GM19351 (cell line): Measurements from ENCODE around the gene STRBP.
"Not testable (repeated sequence)": the region's sequence is repeated elsewhere in the genome, so short reads cannot be mapped to it uniquely, and the experiment has no call there.

Source experiments
- ATAC-seq: cut with Tn5 transposase; IDR thresholded peaks from one replicate; pipeline ENCODE4 v1.9.1; 2021; ENCODE audit warnings: mild to moderate bottlenecking, moderate library complexity; ENCODE audit not compliant: unreplicated experiment

STRBP gene

DNA sequence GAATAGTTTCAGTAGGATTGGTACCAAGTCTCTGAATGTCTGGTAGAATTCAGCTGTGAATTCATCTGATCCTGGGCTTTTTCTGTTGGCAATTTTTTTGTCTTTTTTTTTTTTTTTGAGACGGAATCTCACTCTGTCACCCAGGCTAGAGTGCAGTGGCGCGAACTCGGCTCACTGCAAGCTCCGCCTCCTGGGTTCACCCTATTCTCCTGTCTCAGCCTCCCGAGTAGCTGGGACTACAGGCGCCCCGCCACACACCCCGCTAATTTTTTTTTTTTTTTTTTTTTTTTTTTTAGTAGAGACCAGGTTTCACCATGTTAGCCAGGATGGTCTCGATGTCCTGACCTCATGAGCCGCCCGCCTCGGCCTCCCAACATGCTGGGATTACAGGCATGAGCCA is 67.9 kb downstream of the STRBP start:
- ATAC-seq: not testable (repeated sequence)

GRCh38 chr9:123196124-123196523 is 72.3 kb downstream of the STRBP start:
- ATAC-seq: no peak

- ATAC-seq: no peak
Measured at GRCh38 chr9:123194023-123194422, 74.4 kb downstream of the STRBP start.

- no peak for ATAC-seq
Measured at GRCh38 chr9:123191680-123192079, 76.7 kb downstream of the STRBP start.

DNA sequence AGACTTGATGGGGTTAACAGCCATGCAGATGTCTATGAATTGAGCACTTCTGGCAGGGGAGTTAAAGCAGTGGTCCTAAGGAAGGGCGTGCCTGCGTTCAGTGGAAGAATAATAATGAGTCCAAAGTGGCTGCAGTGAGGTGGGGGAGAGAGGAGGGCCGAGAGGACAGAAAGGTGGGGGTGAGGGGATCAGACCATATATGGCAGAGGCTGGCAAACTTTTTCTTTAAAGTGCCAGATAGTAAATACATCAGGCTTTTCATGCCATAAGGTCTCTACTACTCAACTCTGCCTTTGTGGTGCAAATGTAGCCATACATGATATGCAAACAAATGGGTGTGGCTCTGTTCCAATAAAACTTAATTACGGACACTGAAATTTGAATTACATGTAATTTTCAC is 77.1 kb downstream of the STRBP start:
- no peak for ATAC-seq

DNA sequence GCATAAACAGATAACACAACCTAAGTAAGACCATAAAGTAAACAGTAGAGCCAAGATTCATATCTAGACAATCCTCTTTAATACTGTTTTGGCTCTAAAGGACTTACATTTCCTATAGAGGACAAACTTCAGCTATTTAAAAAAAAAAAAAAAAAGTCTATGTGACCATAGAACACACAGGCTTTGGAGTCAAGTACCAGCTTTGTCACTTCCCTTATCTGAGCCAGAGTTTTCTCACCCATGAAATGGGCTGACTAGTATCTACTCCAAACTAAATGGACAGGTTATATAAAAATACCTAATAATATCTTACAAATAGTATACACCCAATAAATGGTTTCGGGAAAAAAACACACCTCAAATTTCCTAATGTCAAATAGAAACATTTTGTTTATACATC is 81.3 kb downstream of the STRBP start:
- ATAC-seq: no peak

GRCh38 chr9:123186029-123186428 is 82.4 kb downstream of the STRBP start:
- ATAC-seq: not testable (repeated sequence)

DNA sequence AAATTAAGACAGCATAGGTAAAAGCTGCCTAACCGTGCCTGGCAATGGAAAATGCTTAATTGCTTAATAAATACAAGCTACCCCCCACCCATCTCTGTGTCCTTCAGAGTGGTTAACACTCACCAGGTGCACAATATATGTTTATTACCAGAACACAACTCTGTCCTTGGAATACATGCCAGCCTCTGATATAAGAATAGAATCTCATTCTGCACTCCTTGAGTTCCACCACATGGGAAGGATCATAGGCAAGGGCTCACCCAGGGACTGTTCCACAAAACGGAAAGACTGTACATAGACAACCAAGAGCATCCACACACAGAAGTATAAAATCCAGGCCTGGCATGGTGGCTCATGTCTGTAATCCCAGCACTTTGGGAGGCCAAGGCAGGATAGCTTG is 91.4 kb downstream of the STRBP start:
- no peak for ATAC-seq

DNA sequence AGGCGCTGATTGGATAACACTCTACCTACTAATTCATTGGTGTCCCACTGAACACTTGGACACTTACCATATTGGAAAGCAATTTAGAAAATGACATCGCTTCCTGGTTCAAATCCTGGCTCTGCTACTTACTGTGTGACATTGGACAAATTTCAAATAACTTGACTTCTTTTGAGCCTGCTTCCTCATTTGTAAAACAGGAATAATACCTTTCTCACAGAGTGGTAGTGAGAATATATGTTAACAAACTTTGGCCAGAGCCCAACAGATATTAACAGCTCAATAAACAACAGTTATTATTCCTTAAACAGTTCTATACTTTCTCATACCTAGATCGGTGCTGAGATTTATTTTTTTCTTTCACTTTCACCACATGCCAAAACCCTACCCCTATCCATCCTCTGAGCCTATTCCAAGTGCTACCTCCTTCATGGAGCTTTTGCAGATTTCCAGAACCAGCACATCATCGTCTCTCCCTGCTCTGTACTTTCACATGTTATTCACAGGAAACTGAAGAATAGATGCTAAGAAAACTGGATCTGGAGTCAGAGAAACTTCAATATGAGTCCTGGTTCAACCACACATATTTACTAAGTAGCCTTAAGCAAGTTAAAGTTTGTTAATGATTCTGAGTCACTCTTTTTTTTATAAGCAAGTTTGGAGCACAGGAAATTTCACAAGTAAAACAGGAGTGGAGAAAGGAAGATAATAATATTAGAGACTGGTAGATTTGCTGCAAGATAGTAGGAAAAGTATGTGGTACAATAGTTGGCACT is 92.3 kb downstream of the STRBP start:
- no peak for ATAC-seq

GRCh38 chr9:123174887-123175518 is 93.4 kb downstream of the STRBP start:
- ATAC-seq: peak; percentile 99

- no peak for ATAC-seq
Measured at GRCh38 chr9:123174079-123174478, 94.3 kb downstream of the STRBP start.

- ATAC-seq: no peak
Measured at GRCh38 chr9:123169926-123170325, 98.5 kb downstream of the STRBP start.

- no peak for ATAC-seq
Measured at GRCh38 chr9:123168586-123168985, 99.8 kb downstream of the STRBP start.

DNA sequence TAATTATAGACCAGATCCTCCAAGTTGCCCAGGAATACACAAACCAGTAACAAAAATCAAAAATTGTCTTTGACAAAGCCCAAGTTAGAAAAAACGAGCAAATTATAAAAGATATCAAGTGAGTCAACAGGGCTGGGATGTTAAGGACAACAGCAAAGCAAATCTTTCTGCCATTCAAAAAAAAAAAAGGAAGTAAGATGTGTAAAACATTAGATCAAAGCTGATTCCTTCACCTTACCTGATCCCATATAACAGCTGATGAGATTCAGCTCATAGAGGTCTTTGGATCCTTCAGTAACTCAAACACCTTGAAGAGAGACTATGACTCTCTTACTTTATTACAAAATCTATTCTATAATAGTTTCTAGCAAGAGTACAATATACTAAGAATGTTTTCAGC is 100.9 kb downstream of the STRBP start:
- ATAC-seq: no peak

- no peak for ATAC-seq
Measured at GRCh38 chr9:123165813-123166212, 102.6 kb downstream of the STRBP start.

- peak; percentile 63 for ATAC-seq
Measured at GRCh38 chr9:123164285-123164684, 104.1 kb downstream of the STRBP start.

DNA sequence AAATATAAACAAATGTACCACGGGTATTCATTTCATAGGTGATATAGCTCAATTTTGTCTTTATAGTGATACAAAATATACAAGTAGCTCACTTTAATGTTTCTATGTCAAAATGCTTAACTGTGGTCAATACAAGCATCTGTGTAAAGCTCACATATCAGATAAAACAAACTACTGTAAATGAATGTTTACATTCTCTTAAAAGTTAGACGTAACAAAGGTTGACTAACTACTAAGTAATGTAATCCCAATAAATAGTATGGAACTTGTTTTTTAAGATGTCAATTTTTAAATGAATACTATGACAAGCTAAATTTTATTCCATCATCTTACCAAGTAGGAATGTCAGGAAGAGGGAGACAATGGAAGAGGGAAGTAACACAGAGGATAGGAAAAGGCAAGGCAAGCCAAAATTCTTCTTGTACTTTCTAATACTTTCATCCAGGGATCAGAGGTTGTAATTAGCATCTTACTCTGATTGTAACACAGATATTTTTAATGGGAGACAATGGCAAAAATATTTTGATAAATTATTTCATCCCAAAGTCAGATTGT is 105.5 kb downstream of the STRBP start:
- no peak for ATAC-seq

DNA sequence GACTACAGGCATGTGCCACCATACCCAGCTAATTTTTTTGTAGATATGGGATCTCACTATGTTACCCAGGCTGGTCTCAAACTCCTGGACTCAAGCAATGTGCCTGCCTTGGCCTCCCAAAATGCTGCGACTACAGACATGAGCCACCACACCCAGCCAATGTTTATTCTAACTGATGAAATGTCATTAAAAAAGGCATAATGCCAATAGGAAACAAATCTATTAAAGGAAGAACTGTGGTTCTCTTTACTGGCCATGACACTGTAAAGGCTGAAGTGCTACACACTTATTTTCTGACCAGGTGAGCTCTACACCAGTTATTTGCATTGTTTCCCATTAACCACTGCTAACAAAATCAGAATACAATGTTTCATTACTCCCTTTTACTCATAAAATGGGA is 106.0 kb downstream of the STRBP start:
- no peak for ATAC-seq

DNA sequence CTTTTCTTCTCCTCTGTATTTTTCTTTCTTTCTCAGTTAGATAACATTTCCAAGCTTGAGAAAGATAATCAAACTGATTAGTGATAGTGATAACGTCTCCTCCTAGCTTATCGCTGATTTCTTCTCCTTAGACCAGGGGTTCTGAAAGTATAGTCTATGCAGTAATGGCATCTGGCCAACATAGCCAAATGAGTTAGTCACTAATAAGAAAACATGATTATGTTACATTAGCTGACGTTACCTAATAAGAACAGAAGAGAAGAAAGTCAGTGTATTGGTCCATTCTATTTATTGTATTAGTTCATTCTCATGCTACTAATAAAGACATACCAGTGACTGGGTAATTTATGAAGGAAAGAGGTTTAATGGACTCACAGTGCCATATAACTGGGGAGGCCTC is 111.2 kb downstream of the STRBP start:
- no peak for ATAC-seq

GRCh38 chr9:123150708-123151503 is 117.5 kb downstream of the STRBP start:
- no peak for ATAC-seq

- ATAC-seq: no peak
Measured at GRCh38 chr9:123149067-123149466, 119.3 kb downstream of the STRBP start.
